Panc1 (cell line): Measurements from ENCODE around the gene ISCU. TPM values are rescaled to one million over a fixed set of nuclear protein-coding genes. Genes with fewer than 3 reads are reported as not detected.

ENCODE experiments used
- ATAC-seq: fragments of 200-7000 bp; cut with Tn5 transposase; 2 replicates; pipeline ENCODE4 v1.9.1; 2020; ENCODE audit warnings: mild to moderate bottlenecking, moderate library complexity
- BruUV-seq: library from RNA; stranded (reverse); fragments of 400-500 nt; replicated peaks from 2 replicates; lab custom pipeline; 2021; lab: Mats Ljungman, UMichigan
- CTCF ChIA-PET: fragments of 300-600 bp; sonication (Branson Sonifier 250); formaldehyde crosslinking; loops from one replicate; lab custom pipeline; 2022; ENCODE audit warnings: antibody characterized with exemption; lab: Charles Lee
- POLR2A ChIA-PET: fragments of 300-600 bp; sonication (Branson Sonifier 250); formaldehyde crosslinking; loops from one replicate; lab custom pipeline; 2022; ENCODE audit warnings: antibody characterized with exemption; lab: Charles Lee
- DNase-seq: peaks from one replicate; pipeline ENCODE4 v3.0.0-alpha.2; 2010; ENCODE audit warnings: low read depth, low spot score
- H3K27ac ChIP-seq: 2 replicates; pipeline ENCODE4 v1.5.1; 2011; ENCODE audit warnings: mild to moderate bottlenecking, low read length, inconsistent platforms
- H3K27me3 ChIP-seq: fragments of 200-500 bp; sonication (Bioruptor generic); 2 replicates; pipeline ENCODE4 v1.6.0; 2014; ENCODE audit warnings: low read length, inconsistent platforms; ENCODE audit not compliant: control insufficient read depth, insufficient read depth
- H3K36me3 ChIP-seq: fragments of 200-500 bp; sonication (Bioruptor generic); 2 replicates; pipeline ENCODE4 v1.5.1; 2014; ENCODE audit warnings: inconsistent platforms, mild to moderate bottlenecking, low read length, moderate library complexity; ENCODE audit not compliant: control insufficient read depth, insufficient read depth
- H3K4me1 ChIP-seq: 2 replicates; pipeline ENCODE4 v1.5.1; 2011; ENCODE audit warnings: inconsistent platforms, mild to moderate bottlenecking, low read length, moderate library complexity; ENCODE audit not compliant: control insufficient read depth, insufficient read depth
- H3K4me3 ChIP-seq, 2 experiments: 2 replicates each; pipeline ENCODE4 v1.5.1; 2011 to 2012; ENCODE audit warnings: low read depth in 2 of 2, low read length in 2 of 2, mild to moderate bottlenecking in 2 of 2, inconsistent platforms in 1 of 2, moderate library complexity in 1 of 2
- H3K9me3 ChIP-seq: fragments of 200-500 bp; sonication (Bioruptor generic); 2 replicates; pipeline ENCODE4 v1.5.1; 2014; ENCODE audit warnings: low read depth, mild to moderate bottlenecking, inconsistent platforms, low read length, moderate library complexity; ENCODE audit not compliant: control insufficient read depth, insufficient read depth
- CTCF ChIP-seq: fragments of 450-650 bp; IDR thresholded peaks from 2 replicates; pipeline ENCODE4 v1.5.1; 2017; ENCODE audit warnings: mild to moderate bottlenecking
- POLR2AphosphoS5 ChIP-seq: IDR thresholded peaks from 2 replicates; pipeline ENCODE4 v1.6.1; 2012; ENCODE audit warnings: mild to moderate bottlenecking, low read depth, low read length, moderate library complexity
- REST ChIP-seq, 2 experiments: IDR thresholded peaks; 2 replicates each; pipeline ENCODE4 v1.6.1; 2011 to 2012; ENCODE audit warnings: low read depth in 2 of 2, control low read depth in 1 of 2, low read length in 1 of 2, mild to moderate bottlenecking in 1 of 2, moderate library complexity in 1 of 2; ENCODE audit not compliant: insufficient read depth in 1 of 2
- SIN3A ChIP-seq: IDR thresholded peaks from 2 replicates; pipeline ENCODE4 v1.6.1; 2012; ENCODE audit warnings: low read depth, mild to moderate bottlenecking, low read length, moderate library complexity, borderline replicate concordance; ENCODE audit not compliant: insufficient read depth
- TCF7L2 ChIP-seq: IDR thresholded peaks from 2 replicates; pipeline ENCODE4 v1.6.1; 2011; ENCODE audit warnings: mild to moderate bottlenecking, low read depth, low read length, inconsistent platforms
- in situ Hi-C: cut with HindIII; loops from 2 replicates; pipeline ENCODE4 v1.10.0; 2016; ENCODE audit warnings: low sequenced_read_pairs, low pct_unique_long_range_greater_than_20kb
- intact Hi-C: fragments of 100-400 bp; cut with micrococcal nuclease; formaldehyde crosslinking; loops from one replicate; pipeline ENCODE4 v1.10.0; 2022; ENCODE audit not compliant: unreplicated experiment
- total RNA-seq: library from RNA; stranded (reverse); gene quantifications from one replicate; pipeline ENCODE4 v1.2.1, GENCODE V29; 2021; ENCODE audit not compliant: unreplicated experiment

The ISCU gene
- total RNA-seq, 1 experiment from 2014 or later: 66.1 TPM

- in situ Hi-C loops: no loop called here
- Histone ChIP-seq H3K27ac (no peak overlapping the region), H3K36me3 (no peaks in the 10 kb centered on the region), H3K4me1 (no peaks in the 10 kb centered on the region), H3K9me3 (no peaks in the 10 kb centered on the region), H3K4me3 (no peak overlapping the region), H3K27me3 (no peaks in the 10 kb centered on the region)
- no peak for ATAC-seq
- no peak for TF ChIP-seq POLR2AphosphoS5
- no peak for TF ChIP-seq CTCF
- no peak for TF ChIP-seq REST (IDR thresholded peaks at IDR 0.05; ENCODE audit: insufficient read depth in 1 of 2, low read depth in 2 of 2, low read length in 1 of 2)
- no peak for TF ChIP-seq TCF7L2
- no peak for TF ChIP-seq SIN3A
- no TSS peak for BruUV-seq
- CTCF ChIA-PET: no interaction called here
- intact Hi-C loops: no loop called here
- no peak for DNase-seq
- POLR2A ChIA-PET: no interaction called here
These were observed 39.9 kb downstream of the ISCU start for GRCh38 chr12:108602209-108602705.

GRCh38 chr12:108602976-108603704 lies 40.7 kb downstream of the ISCU start:
- ATAC-seq: no peak
- H3K36me3 ChIP-seq: no peaks in the 10 kb centered on the region
- POLR2A ChIA-PET: no interaction called here
- no peaks in the 10 kb centered on the region for H3K4me1 ChIP-seq
- no peak overlapping the region for H3K27ac ChIP-seq
- no peaks in the 10 kb centered on the region for H3K9me3 ChIP-seq
- no peak overlapping the region for H3K4me3 ChIP-seq
- intact Hi-C loops (no loop called here), in situ Hi-C loops (no loop called here)
- H3K27me3 ChIP-seq: no peaks in the 10 kb centered on the region
- BruUV-seq: no TSS peak
- CTCF ChIA-PET: no interaction called here
- DNase-seq: no peak
- TF ChIP-seq POLR2AphosphoS5 (no peak), SIN3A (no peak), CTCF (no peak), TCF7L2 (no peak), REST (IDR thresholded peaks at IDR 0.05; ENCODE audit: insufficient read depth in 1 of 2, low read depth in 2 of 2, low read length in 1 of 2) (no peak)
